IPS-NIHi11 (cell line): Measurements from ENCODE around the gene ETV7.
"Not testable (repeated sequence)": the region's sequence is repeated elsewhere in the genome, so short reads cannot be mapped to it uniquely, and the experiment has no call there.

Experiments
- DNase-seq: peaks from one replicate; pipeline ENCODE4 v3.0.0; 2012; ENCODE audit warnings: mixed read lengths, low spot score

Gene ETV7

GRCh38 chr6:36339146-36339545, 48.3 kb downstream of the ETV7 start:
- DNase-seq = no peak

DNA sequence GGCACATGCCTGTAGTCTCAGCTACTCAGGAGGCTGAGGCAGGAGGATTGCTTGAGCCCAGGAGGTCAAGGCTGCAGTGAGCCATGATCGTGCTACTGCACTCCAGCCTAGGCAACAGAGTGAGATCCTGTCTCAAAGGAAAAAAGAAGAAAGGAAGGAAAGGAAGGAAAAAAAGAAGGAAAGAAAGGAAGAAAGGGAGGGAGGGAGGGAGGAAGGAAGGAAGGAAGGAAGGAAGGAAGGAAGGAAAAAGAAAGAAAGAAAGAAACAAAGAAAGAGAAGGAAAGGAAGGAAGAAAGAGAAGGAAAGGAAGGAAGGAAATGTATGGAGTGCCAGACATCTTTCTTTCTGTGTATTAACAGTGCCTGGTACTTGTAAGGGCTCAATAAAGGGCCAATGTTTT, 49.2 kb downstream of the ETV7 start:
- not testable (repeated sequence) for DNase-seq

GRCh38 chr6:36337814-36338213, 49.7 kb downstream of the ETV7 start:
- DNase-seq = no peak

- no peak for DNase-seq
Observed at GRCh38 chr6:36336779-36337241, 50.7 kb downstream of the ETV7 start, which contains the start of gene BNIP5. TSS of gene BNIP5 (minus strand) at chr6:36336888. CDS start at chr6:36330690, 6,198 bp downstream.

DNA sequence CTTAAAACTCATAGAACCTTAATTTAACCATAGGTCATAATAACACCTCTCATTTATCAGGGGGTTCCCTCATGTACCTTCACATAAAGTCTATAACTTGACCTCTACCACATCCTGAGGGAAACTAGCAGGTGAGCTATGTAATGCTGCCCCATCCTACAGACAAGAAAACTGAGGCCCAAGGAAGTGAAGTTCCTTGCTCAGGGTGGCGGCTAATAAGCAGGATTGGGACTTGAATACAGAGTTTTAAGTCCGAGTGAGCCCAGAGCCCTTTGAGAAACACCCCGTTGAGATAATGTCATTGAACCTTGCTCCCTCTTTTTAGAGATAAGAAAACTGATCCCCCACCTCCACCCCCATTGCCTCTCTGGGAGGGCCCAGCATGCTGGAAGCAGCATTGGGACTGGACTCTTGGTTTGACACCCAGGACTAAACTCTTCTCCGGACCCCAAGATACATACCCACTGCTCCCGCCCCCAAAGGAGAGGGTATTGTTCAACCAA, 51.2 kb downstream of the ETV7 start:
- no peak for DNase-seq

DNA sequence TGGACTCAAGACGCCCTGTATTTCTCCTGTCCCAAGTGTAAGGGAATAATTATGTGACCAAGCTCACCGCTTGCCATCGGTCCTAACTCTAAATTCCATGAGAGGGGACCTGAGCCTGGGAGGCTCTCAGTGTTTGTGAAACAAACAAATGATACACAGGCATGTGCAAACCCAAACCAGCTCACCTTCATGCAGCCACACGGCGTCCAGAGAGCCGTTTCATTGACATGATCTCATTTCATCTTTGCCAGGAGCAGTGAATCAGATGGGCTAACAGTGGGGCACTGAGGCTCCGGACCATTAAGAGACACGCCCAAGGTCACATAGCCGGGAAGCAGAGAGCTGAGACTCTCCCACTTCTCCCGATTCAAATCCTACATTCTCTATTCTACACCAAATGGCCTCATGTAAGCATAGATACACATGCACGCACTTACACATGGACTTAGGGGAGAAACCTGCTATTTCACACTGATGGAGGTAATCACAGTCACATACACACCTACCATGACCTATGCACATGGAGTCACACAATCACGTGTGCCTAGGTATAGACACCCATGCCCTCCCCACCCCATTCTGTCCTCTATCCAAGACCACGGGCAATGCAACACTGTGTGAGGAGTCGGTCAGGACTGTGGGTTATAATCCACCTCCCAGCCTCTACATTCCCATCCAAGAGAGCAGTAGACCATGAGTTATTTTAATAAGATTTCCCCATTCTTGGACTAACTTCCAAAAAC, 51.8 kb downstream of the ETV7 start:
- DNase-seq = no peak

DNA sequence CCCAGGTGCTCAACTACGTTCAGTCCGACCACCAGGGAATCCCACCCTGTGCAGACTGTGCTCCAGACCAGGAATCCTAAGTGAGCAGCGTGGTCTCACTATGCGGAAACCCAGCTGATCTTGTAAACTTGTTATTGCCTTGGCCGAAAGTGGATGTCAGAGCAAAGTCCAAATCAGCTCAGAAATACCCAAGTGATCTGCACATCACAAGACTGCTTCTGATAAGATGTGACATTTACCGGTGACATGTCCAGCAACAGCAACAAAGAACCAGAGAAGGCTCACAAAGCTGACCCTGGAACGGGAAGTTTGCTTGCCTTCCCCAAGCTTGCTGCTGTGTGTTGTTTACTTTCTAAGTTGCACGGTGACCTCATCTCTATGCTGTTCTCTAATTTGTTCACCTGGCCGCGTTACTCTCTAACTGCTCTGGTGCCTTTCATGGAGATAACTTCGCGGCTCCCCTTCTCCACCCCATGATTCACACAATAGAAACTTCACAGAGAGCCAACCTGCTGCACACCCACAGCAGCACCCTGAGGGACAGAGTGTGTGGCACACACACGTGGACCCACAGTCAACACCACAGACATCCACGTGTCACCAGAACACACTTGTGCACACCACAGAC, 52.5 kb downstream of the ETV7 start:
- DNase-seq = no peak

DNA sequence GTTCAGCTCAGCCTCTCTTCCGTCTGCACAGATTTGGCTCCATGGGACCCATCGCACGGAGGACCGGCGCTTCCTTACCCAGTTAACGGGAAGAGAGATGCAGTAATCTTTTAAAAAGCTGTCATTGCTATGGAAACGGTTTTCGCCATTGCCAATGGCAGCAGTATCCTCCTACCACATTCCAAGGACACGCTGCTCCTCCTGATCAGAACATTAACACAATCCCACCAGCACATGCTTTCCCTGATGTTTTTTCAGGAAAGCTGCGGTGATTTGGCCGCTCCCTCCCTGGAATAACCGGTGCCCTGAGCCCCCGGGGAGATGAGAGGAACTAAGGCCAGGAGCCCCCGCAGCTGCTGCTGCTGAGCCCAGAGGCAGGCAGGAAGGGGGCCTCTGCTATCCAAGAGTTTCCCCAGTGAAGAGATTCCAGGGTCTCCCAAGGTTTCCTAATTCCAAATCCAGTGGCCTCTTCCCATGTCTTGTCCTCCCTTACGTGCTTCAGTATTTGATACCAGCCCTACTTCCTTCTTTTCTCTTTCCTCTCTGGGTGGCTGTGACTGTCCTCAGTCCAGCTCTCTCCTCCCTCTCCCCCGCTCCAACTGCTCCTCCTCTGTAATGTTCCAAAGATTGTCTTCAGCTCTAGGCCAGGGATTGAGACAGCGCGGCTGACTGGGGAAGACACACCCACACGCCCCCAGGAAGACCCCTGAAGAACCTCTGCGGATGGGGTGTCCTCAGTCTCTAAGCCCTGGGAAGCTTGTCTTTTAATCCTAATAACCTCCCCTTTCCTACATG, 53.3 kb downstream of the ETV7 start:
- no peak for DNase-seq

DNA sequence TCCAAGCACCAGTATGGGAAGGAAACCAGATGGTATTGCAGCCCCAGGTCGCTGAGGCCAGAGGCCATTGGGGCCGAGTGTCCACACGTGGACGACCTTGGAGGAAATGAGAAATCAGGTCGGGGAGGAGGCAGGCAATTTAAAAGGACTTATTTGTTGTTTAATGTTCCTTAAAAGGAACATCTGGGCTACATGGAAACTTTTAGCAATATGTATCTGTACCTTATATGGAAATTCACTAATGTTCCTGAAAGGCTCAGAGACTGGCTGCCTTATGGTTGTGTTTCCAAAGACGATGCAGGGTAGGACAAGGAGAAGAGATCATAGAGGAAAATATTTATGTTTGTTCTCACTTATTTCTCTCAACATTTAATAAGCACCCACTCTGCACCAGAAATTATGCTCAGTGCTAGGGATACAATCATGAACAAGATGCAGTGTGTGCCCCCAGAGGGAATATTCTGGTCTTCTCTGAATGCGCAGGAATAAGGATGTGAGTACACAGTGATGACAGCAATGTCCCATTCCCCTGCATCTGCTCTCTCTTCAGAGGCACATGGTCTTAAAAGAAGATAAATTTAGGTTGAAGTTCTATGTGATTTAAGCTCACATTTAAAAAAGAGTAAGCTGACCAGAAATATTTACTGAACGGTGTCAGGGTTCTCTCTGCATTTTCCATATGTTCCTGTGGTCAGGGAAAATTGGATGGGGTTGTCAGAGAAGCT, 54.1 kb downstream of the ETV7 start:
- DNase-seq = no peak

GRCh38 chr6:36331381-36331780, 56.1 kb downstream of the ETV7 start:
- DNase-seq = no peak

GRCh38 chr6:36330366-36330765, 57.1 kb downstream of the ETV7 start:
- peak; percentile 21 for DNase-seq

DNA sequence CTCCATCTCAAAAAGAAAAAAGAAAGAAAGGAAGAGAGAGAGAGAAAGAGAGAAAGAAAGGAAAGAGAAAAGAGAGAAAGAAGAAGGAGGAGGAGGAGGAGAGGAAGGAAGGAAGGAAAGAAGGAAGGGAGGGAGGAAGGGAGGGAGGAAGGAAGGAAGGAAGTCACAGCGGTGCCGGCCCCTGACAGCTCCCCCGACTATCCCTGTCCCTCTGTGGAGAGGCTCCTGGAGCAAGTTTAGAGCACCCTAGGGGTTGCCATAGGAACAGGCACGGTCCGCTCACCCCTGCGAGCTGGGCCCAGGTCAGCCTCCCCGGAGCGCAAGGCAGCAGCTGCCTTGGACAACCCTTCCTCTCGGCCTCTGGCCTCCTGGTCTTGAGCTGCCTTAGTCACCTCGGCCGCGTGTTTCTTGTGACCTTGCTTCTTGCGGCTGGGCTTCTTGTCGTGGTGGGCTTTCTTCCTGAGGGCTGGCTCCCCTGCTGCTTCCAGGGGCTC, 57.6 kb downstream of the ETV7 start:
- peak; percentile 68 for DNase-seq

GRCh38 chr6:36328600-36328999, 58.9 kb downstream of the ETV7 start:
- no peak for DNase-seq

- DNase-seq = no peak
Observed at GRCh38 chr6:36327919-36328236, 59.6 kb downstream of the ETV7 start.

DNA sequence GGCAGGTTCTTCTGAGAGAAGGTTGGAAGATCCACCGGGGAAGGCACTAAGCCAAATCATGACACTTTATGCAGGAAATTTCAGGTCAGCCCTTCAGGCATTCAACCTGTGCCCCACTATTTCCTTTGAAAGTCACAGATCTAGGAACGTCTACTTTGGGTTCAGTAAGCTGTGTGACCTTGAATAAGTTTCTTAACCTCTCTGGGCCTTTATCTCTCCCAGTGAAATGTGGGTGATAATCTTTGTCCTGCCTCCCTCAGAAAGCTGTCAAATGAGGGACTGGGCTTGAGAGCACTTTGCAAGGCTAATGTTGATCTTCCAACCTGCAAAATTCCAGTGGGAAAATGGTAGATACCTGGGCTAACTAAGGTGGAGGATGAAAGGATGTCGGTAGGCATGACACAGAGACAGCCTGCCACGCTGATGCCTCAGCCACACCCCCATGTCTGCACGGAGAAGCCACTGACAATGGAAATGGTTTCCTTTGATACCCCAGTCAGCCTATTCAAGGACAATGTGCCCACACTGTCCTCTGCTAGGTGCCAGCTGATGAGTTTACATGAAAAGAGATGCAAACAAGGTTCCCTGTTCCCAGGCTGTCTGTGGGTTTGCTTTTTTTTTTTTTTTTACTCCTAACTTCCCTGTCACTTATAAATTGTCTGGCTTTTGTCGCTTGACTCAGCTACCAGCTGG, 60.1 kb downstream of the ETV7 start:
- DNase-seq = no peak

DNA sequence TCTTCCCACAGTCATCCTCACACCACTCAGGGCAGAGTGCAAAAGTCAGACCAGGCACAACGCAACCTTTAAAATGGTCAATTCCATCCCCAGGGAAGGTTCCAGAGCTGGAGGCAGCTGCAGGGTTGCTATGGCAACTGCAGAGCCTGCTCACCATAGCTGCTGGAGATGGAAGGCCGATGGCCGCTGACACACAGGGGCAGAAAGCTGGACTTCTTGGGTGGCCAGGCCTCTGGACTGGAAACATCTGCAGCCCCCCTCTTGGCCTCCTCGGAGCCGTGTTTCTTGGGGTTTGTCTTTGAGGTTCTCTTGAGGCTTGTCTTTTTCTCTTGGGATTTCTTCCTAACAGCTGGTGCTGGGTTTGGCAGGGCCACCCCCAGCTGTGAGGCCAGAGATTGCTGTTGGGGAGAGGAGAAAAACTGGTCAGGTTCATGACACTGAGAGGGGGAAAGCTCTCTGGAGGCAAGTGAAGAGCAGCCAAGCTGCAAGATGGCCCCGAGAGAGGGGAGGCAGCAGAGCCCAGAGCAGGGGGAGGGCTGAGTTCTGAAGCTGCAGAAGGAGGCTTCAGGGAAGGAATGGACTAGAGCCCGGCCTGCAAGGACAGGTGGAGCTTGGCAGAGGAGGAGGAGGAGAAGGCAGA, 61.0 kb downstream of the ETV7 start:
- no peak for DNase-seq

DNA sequence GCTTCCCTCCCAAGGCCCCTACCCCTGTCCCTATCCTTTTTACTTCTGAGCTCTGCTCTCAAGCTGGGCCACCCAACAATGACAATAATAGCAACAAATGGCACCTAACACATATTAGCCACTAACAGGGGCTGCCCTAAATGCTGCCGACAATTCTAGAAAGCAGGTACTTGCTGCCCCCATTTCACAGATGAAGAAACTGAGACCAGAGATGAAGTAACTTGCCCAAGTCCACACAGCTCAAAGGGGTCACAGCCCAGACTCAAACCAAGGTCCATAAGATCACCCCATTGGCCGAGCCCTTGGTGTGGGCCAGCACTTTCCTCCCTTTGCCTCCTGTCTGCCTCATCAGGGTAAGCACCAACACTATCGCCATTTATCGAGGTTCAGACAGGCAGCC, 62.8 kb downstream of the ETV7 start:
- no peak for DNase-seq

DNA sequence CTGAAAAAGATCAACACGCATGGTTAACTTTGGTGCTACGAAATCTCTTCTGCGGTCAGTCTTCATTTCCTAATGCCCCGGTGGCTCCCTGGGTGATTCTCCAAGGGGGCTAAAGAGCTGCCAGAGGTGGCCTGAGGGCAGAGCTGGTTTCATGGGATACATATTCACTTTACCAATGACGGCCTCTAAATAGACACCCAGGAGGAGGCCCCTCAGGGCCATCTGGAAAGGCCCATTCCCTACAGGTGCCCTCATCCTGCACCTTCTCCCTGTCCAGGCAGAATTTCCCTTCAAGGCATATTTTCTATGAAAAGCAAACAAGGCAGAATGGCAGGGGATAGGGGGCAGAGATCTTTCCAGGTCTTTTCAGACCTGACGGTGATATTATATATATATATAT, 63.3 kb downstream of the ETV7 start:
- no peak for DNase-seq

DNA sequence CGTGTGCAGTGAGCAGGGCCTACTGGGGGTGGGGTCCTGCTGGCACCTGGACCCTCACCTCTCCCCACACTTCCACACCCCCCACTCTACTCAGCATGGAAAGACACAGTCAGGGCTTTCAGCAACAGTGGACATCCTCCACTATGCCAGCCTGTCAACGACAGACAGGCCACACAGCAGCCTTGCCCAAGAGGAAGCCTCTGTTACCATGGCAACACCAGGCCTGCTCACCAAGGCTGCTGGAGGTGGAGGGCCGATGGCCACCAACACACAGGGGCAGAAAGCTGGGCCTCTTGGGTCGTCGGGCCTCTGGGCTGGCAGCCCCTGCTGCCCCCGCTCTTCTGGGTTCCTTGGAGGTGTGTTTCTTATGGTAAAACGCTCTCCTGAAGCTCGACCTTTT, 64.4 kb downstream of the ETV7 start:
- DNase-seq = peak; percentile 57

DNA sequence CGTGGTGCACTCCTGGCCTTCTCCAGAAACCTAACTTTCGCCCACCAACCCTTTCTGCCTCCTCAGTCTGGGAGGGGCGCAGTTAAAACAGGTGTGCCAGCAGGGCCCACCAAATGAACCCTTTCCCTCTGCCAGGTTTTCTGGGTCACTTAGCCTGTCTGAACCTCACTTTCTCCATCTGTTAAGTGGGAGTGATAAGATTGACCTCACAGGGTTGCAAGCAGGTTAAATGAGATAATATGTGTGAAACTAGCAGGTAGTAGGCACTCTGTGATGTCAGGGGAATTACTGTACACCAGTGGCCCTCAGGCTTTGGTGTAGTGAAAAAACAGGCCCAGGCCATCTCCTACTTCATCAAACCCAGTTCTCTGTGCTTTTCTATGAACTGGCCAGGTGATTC, 64.9 kb downstream of the ETV7 start:
- no peak for DNase-seq

GRCh38 chr6:36320475-36320874, 67.0 kb downstream of the ETV7 start:
- no peak for DNase-seq
